AG10803 (cell line): ENCODE results near the gene CAPN9.

Source experiments
- DNase-seq: peaks from one replicate; pipeline ENCODE4 v3.0.0; 2010; ENCODE audit warnings: low read depth
- H3K4me3 ChIP-seq: 2 replicates; pipeline ENCODE4 v1.5.1; 2011; ENCODE audit warnings: mild to moderate bottlenecking, low read length, control low read depth
- CTCF ChIP-seq: conservative IDR thresholded peaks from 2 replicates; pipeline ENCODE4 v1.5.1; 2011; ENCODE audit warnings: mild to moderate bottlenecking, low read length, control low read depth, inconsistent platforms

CAPN9 gene

GRCh38 chr1:230849451-230850224, 102.5 kb downstream of the CAPN9 start:
- no peak overlapping the region for H3K4me3 ChIP-seq
- peak; percentile 93 for DNase-seq
- no peak for TF ChIP-seq CTCF

DNA sequence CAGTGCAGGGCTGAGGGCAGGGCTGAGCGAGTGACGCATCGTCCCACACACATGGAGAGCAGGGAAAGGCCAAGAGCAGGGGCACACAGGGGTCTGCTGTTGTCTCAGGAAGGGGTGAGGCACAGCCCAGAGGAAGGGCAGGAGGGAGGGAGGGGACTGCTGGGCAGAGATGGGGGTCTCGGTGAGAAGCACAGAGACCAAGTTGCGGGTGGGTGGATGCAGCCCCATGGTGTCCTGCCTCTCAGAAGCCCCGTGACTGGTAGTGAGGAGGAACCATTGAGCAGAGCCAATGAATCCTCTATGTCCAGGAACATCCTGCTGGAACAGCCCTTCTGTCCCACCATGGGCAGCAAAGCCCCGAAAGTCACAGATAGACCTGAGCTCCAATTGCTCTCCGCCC, 103.4 kb downstream of the CAPN9 start:
- TF ChIP-seq CTCF, result no peak
- no peak for DNase-seq
- no peak overlapping the region for H3K4me3 ChIP-seq

DNA sequence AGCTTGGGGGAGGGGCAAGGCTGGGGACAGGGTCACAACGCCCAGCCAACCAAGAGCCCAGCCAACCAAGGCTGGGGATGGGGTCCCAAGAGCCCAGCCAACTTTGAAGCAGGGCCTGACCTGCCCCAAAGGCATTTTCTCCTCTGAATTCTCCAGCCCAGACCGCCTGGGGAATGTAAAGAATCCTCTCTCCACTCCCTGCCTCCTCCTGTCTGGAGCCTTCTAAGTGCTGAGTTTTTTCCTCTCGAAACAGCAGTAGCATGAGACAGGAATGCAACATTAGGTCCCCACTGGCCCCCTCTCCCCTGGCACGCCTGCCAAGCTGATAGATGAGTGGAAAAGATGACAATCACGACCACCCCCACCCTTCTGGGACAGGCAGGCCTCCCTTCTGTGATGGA, 104.1 kb downstream of the CAPN9 start:
- peak; percentile 74 for DNase-seq
- H3K4me3 ChIP-seq, result no peak overlapping the region
- no peak for TF ChIP-seq CTCF
